Measurements from ENCODE around the gene CYP4F8.
"Not testable (repeated sequence)": the region's sequence is repeated elsewhere in the genome, so short reads cannot be mapped to it uniquely, and the experiment has no call there.

The CYP4F8 gene, protein sequence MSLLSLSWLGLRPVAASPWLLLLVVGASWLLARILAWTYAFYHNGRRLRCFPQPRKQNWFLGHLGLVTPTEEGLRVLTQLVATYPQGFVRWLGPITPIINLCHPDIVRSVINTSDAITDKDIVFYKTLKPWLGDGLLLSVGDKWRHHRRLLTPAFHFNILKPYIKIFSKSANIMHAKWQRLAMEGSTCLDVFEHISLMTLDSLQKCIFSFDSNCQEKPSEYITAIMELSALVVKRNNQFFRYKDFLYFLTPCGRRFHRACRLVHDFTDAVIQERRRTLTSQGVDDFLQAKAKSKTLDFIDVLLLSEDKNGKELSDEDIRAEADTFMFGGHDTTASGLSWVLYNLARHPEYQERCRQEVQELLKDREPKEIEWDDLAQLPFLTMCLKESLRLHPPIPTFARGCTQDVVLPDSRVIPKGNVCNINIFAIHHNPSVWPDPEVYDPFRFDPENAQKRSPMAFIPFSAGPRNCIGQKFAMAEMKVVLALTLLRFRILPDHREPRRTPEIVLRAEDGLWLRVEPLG

DNA sequence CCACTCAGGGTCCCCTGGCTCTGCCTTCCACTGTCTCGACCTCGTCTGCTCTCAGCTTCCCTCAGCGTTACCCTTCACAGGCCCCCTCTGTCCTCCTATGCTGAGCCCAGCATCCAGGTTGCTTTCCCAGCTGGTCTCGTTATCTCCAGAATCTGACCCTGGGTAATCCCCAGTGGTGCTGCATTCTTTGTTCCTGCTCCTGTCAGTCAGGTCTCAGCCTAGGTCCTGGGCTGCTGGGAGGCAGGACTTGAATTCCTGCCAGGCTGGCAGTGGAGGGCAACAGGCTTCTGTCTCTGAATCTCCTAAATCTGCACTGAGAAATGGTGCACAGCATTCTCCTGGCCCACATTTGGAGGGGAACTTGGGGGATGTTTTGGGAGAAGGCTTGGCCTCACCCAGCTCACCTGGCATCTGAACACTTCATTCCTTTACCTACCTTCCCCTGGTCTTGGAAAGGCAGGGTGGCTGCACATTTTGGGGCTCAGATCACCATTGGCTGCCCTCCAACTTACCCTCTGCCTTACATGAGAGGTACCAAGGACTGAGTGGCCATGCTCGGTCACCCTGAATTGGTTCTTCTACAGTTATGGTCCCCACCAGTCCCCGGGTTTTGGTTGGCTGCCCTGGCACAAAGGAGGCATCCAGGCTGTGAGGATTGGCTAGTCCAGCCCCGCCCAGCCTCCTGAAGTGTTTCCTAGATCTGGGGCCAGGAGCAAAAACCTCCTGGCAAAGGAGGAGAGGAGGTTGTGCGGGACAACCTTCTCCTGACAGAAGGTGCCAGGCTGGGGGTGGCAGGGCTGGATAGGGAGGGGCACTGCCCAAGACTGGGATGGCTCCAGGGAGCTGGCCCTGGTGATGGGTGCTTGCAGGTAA lies at the start of gene CYP4F8:
TSS of gene CYP4F8 (plus strand) at position 712 of the 873 bp plus-strand sequence. CDS start 399 bp downstream, outside the sequence.
- DNase-seq (ENCODE audit: low read depth in 2 of 2), result no peak

DNA sequence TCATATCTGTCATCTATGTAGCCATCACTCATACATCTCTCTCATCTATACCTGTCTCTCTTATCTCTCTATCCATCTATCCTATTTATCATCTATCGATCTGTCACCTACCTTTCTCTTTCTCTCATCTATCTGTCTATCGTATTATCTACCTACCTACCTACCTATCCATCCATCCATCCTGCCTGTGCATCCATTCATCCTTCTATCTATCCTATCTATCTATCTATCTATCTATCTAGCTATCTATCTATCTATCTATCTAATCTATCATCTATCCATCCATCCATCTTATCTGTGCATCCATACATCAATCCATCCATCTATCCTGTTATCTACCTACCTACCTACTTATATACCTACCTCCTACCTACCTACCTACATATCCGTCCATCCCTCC lies 44.6 kb upstream of the CYP4F8 start:
- DNase-seq (ENCODE audit: low read depth in 2 of 2), result no peak

DNA sequence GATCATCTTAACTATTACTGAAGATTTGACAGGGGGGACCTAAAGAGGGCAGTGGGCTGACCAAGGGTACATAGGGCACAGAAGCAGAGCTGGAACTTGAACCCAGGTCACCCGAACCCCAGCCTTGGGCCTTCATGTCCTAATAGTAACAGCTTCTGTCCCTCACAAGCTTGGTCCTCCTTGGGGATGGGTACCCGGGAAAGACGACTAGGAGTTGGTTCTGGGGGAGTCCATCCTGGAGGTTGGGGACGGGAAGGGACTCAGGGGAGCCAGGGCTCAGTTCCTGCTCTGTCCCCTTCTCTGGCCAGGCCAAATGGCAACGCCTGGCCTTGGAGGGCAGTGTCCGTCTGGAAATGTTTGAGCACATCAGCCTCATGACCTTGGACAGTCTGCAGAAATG lies 39.6 kb upstream of the CYP4F8 start:
- no peak for DNase-seq (ENCODE audit: low read depth in 2 of 2)

DNA sequence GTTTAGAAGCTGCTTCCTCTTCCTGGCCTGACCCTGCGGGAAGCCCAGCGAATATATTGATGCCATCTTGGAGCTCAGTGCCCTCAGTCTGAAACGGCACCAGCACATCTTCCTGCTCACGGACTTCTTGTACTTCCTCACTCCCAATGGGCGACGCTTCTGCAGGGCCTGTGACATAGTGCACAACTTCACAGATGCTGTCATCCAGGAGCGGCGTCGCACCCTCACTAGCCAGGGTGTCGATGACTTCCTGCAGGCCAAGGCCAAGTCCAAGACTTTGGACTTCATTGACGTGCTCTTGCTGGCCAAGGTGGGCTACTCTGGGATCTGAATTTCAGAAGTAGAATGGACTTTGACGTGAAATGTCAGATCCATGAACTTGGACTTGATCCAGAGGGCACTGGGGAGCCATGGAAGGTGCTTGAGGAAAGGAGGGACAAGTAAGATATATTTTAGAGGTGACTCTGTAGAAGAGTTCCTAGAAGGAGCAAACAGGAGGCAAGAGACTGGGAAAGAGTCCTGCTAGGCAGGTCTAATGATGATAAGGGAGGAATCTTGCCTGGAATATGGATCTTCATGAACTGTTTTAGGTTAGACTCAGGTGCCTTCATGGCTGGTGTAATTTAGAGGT lies 38.4 kb upstream of the CYP4F8 start:
- no peak for DNase-seq (ENCODE audit: low read depth in 2 of 2)

DNA sequence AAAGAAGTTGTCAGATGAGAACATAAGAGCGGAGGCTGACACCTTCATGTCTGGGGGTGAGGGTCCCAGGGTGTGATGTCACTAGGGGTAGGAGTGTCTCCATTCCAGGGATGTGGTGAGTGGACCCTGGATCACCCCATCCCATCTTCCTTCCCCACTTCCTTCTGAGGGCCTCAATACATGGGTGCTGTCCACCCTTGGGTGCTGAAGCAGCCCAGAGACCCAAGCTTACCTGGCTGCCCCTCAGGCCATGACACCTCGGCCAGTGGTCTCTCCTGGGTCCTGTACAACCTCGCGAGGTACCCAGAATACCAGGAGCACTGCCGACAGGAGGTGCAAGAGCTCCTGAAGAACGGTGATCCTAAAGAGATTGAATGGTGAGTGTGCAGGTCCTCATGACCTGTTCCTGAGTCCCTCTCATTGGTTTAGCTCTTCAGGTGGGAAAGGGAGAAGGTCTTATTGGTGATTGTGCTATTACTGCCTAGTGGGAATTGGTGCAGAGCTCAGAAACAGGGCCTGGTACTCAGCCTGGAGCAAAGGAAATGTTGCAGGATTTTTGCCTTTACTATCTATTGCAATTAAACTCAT lies 37.7 kb upstream of the CYP4F8 start:
- no peak for DNase-seq (ENCODE audit: low read depth in 2 of 2)

DNA sequence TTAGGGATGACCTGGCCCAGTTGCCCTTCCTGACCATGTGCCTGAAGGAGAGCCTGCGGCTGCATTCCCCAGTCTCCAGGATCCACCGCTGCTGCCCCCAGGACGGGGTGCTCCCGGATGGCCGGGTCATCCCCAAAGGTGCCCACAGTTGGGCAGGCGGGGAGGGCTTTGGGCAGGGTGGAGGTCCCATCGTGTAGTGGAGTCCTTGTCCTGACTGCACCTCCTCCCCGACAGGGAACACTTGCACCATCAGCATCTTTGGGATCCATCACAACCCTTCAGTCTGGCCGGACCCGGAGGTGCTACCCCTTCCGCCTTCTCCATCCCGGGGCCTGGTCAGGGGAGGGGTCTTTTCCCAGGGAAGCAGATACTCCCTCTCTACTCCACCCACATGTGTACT lies 31.7 kb upstream of the CYP4F8 start:
- no peak for DNase-seq (ENCODE audit: low read depth in 2 of 2)

DNA sequence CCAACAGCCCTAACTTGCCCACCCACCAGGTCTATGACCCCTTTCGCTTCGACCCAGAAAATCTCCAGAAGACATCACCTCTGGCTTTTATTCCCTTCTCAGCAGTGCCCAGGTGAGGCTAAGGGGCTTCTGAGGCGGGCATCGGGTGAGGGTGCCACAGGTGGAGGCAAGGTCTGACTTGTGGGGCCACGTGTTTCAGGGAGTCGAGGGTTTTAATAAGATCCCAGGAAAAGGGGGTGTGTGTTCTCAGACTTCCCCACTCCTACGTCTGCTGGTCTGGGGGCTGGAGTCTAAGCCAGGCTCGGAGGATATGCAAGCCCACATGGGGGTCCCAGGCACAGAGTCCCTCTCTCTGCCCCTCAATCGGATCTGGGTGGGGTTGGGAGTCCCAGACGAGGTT lies 30.9 kb upstream of the CYP4F8 start:
- DNase-seq (ENCODE audit: low read depth in 2 of 2), result no peak

DNA sequence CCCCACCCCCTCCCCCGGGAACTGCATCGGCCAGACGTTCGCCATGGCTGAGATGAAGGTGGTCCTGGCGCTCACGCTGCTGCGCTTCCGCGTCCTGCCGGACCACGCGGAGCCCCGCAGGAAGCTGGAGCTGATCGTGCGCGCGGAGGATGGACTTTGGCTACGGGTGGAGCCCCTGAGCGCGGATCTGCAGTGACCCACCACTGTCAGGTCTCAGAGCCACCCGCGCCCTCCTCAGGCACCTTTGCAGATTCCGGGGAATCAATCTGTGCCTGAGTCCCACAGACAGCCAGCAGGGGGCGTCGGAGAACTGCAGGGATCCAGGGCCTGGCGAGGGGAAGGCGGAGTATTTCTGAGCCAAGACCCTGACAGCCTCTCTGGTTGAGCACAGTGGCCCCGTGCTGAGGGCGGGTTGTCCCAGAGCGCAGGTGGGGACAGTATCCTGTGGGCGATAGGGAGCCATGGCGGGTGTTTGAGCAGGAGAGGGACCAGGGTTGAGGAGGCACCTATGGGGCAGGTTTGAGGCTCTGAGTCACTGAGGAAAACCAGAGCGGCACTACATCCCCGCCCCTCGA lies 30.4 kb upstream of the CYP4F8 start:
- peak in 1 of 2 experiments; percentile 6 for DNase-seq (ENCODE audit: low read depth in 2 of 2)

DNA sequence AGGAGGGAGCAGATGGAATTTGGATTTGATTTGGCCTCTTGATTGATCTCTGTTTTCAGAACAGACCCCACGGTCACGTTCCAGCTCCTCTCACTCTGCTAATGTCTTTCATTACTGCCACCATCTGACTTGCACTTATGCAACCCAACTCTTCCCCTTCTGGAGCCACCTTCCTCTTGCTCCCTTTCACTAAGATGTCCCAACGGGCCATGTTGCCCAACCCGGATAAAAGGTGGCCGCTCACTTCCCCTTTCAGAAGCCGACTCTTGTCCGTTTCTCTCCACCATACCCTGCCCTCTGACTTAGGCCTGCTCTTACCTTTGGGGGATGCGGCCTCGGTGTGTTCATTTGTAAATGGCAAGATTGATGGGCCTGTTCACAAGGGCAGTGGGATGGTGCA lies 27.4 kb upstream of the CYP4F8 start:
- DNase-seq (ENCODE audit: low read depth in 2 of 2), result no peak

DNA sequence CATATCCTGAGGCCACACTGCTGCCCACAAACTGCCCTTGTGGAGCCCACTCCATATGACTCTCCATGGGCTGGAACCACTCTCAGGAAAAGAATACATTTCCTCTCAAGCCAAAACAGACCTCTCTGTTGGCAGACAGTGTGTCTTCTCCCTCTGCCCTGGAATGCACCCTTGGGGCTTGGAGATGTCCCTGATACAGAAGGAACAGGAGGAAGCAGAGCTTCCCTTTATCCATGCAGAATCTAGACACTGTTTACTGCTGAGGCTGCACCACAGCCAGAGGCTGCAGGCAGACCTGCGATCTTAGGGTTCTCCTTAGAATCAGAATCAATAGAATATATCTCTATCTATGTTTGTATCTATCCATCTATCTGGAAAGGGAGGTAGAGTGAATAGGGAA lies 26.8 kb upstream of the CYP4F8 start:
- DNase-seq (ENCODE audit: low read depth in 2 of 2), result no peak

DNA sequence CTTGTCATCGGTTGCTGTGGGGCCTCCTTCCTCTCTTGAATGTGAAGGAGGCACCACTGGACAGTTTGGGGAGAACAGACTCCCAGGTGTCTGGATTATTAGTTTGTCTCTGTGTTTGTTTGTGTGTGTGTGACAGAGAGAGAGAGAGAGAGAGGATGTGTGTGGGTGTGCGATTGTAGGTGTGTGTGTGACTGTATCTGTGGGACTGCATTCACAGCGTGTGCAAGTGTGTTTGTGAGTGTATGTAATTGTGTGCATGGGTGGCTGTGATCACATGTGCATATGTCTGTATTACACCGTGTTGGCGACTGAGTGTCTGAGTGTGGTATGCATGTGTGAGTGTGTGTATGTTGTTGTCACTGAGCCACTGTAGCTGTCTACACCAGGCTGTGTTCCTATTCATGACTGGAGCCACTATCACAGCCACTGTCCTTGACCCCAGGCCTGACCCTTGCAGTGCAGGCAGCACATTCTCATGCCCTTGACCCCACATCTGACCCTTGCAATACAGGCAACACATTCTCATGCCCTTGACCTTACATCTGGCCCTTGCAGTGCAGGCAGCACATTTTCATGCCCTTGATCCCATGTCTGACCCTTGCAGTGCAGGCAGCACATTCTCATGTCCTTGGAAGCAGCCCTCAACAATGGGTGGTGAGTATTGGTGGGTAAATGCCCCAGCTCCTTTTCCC lies 25.1 kb upstream of the CYP4F8 start:
- no peak for DNase-seq (ENCODE audit: low read depth in 2 of 2)

DNA sequence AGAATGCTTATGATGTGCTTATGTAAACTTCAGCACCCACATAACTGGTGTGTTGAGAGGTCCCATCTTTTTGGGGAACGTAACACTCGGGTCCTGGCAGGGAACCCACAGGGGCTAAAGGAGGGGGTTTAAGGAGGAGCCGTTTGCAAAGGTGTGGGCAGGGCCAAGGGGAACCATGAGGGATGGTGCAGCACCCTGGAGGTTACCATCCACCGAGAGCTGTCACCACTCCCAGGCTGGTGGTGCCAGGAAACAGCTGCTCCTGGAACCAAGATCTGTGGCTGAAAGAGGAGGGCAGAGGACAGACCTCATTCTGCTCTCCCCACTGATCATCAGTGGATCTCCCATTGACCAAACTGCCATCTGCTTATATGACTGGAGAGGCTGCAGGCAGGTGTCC lies 23.2 kb upstream of the CYP4F8 start:
- no peak for DNase-seq (ENCODE audit: low read depth in 2 of 2)

DNA sequence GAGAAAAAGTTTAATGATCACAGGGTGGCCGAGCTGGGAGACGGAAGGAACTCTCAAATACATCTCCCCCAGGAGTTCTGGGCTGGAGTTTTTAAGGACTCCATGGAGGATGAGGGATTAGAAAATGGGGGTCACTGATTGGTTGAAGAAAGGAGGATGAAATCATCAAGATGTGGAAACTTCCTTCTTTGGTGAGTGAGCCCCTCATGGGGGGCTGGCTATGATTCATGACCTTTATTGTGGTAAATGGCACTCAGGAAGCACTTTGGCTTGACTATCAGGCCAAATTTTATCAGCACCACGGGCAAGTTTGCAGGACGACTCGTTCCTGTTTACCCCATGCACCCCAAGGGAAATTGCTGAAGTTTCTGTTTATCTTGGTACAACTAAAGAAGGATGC lies 22.5 kb upstream of the CYP4F8 start:
- DNase-seq (ENCODE audit: low read depth in 2 of 2), result not testable (repeated sequence)

DNA sequence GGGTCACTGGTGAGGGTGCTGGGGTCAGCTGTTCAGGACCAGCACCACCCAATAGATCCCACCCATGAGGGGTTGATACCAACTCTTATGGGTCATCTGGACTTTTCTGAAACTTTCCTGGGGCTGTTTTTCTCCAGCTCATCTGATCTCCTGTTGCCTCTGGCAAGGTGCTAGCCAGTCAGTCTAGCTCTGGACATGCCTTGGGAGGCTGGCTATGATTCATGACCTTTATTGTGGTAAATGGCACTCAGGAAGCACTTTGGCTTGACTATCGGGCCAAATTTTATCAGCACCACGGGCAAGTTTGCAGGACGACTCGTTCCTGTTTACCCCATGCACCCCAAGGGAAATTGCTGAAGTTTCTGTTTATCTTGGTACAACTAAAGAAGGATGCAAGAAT lies 21.3 kb upstream of the CYP4F8 start:
- DNase-seq (ENCODE audit: low read depth in 2 of 2), result not testable (repeated sequence)

DNA sequence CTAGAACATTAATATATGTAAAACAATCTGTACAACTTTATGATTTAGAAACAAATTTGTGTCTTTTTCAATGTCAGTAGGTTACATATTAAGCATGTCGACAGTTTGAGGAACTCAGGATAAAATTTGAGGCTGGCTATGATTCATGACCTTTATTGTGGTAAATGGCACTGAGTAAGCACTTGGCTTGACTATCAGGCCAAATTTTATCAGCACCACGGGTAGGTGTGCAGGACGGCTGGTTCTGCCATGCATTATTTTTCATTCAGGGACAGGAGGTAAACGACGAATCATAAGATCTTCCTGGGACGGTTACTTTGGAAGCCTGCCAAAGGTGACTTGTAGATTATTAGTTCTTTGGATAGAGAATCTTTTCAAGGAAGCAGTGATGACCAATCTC lies 19.9 kb upstream of the CYP4F8 start:
- no peak for DNase-seq (ENCODE audit: low read depth in 2 of 2)

DNA sequence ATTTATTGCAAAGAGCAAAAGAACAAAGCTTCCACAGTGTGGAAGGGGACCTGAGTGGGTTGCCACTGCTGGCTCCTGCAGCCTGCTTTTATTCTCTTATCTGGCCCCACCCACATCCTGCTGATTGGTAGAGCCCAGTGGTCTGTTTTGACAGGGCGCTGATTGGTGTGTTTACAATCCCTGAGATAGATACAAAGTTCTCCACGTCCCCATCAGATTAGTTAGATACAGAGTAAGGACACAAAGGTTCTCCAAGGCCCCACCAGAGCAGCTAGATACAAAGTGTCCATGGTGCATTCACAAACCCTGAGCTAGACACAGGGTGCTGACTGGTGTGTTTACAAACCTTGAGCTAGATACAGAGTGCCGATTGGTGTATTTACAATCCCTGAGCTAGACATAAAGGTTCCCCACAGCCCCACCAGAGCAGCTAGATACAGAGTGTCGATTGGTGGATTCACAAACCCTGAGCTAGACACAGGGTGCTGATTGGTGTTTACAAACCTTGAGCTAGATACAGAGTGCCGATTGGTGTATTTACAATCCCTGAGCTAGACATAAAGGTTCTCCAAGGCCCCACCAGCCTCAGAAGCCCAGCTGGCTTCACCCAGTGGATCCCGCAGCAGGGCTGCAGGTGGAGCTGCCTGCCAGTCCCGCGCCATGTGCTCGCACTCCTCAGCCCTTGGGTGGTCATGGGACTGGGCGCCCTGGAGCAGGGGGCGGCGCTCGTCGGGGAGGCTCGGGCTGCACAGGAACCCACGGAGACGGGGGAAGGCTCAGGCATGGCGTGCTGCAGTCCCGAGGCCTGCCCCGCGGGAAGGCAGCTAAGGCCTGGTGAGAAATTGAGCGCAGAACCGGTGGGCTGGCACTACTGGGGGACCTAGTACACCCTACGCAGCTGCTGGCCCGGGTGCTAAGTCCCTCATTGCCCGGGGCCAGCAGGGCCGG lies 6.8 kb upstream of the CYP4F8 start:
- DNase-seq (ENCODE audit: low read depth in 2 of 2), result not testable (repeated sequence)

DNA sequence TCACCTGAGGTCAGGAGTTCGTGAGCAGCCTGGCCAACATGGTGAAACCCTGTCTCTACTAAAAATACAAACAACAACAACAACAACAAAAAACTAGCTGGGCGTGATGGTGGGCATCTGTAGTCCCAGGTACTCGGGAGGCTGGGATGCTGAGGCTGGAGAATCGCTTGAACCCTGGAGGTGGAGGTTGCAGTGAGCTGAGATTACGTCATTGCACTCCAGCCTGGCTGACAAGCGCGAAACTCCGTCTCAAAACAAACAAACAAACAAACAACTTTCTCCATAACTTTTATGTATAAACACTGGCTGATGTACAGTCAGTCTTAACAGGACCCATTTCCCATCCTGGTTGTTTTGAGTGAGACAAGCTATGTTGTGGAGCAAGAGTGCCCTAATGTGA lies 5.8 kb upstream of the CYP4F8 start:
- DNase-seq (ENCODE audit: low read depth in 2 of 2), result no peak

DNA sequence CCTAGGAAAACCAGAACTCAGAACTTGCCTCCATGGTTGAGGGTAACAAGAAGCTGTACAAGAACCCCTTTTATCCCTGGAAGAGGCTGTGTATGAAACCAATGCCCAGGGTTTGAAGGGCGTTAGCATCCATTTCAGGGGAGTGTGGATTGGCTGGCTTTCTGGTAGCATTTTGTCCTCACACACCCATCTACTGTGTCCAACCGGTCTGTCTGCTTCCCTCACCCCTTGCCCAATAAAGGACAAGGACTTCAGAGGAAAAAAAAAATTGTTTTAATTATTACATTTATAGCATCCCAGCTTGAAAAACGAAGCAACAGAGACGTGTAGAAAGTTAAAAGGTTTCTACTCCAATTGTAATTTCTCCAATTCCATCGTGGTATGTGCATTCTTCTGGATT lies 2.7 kb upstream of the CYP4F8 start:
- no peak for DNase-seq (ENCODE audit: low read depth in 2 of 2)

DNA sequence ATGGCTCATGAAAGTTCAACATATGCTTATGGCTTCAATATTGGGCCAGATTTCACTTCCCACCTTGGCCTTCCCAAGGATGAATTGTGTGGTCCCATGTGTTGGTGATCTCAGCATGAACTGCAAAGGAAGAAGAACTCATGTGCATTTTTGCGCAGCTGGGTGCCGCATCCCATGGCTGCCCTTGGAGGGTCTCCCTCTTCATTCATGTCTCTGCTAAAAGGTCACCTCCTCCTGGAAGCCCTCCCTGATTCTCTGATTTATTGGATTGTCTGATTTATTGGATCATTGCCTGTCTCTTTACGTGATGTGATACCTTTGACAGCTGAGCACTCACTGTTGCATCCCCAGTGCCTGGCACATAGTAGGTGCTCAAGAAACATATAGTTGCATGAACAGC lies 1.7 kb upstream of the CYP4F8 start:
- DNase-seq (ENCODE audit: low read depth in 2 of 2), result no peak

DNA sequence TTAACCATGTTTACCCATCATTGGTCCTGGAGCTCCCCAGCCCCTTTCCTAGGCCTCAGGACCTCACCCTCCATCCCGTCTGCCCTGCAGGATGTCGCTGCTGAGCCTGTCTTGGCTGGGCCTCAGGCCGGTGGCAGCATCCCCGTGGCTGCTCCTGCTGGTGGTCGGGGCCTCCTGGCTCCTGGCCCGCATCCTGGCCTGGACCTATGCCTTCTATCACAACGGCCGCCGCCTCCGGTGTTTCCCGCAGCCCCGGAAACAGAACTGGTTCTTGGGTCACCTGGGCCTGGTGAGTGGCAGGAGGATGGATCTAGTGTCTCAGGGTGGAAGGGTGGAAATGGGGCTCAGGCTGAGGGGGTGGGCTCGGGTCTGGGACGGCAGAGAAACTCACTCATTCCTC lies 508 bp downstream of the CYP4F8 start:
- DNase-seq (ENCODE audit: low read depth in 2 of 2), result no peak

Data from fibroblast of skin of left biceps (primary cell).